Renal pelvis (tissue), 4 donors: ENCODE measurements around the gene ROBO4. TPM values are rescaled to one million over a fixed set of nuclear protein-coding genes. Genes with fewer than 3 reads are reported as not detected.

ENCODE experiments used
- DNase-seq: peaks from one replicate; pipeline ENCODE4 v3.0.0-alpha.2; 2013
- polyA plus RNA-seq, 3 donors: library from polyadenylated mRNA; unstranded; fragments of 120-200 nt; gene quantifications; one replicate each; pipeline ENCODE4 v1.2.1, GENCODE V29; 2013; ENCODE audit not compliant: insufficient read length in 3 of 3

The ROBO4 gene
- polyA plus RNA-seq, 3 donors, result 19.3 to 26.4 (median 24.8) TPM

DNA sequence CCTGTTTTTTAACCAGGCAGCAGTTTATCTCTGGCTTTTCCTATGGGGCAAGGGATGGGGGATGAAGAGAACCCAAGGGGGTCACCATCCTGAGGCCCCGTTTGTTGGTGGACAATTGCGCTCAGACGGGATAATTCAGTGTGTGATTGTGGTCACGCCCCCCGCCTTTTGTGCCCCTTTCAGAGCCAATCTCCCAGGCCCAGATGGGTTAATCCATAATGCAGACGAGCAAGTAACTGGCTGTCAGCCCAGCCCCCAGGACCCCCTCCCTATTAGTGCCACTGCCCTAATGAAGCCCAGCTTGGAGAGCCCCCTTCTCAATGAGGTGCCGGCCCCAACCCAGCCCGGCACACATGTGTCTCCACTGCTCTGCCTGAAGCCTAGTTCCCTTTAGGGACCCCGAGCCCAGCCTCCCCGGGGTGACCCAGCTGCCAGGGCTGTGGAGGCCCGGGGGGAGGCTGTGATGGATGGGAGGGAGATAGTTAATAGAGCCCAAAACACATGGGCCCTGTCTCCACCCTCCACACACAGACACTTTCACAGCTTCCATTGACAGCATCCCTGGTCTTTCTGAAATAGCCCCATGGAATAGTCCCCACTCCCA, 51.5 kb downstream of the ROBO4 start:
- no peak for DNase-seq

DNA sequence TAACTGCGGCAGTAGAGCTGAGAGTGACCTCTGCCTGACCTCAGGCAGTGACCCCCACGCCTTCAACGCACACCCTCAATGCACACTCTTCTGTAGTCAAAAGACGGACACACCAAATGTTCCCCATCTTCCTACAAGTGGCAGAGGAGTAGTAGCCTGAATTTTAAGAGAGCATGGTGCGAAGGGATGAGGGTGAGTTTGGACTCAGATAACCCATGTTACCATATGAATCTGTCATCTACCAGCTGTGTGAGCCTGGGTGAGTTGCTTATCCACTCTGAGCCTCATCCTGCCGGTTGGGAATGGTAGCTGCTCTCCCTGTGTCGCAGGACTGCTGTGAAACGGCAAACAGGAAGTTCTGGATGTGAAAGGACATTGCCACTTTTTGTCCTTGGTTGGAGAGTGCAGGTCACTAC, 53.0 kb downstream of the ROBO4 start:
- no peak for DNase-seq

DNA sequence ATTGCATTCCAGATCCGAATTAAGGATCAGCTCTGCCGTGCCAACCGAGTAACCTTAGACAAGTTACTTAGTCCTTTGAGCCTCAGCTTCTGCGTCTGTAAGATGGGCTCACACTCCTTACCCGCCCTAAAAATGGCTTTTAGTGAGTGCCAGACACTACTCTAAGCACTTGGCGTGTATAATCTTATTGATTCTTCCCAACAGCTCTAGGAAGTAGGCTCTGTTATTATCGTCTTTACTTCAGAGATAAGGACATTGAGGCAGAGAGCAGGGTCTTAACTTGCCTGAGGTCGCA, 54.1 kb downstream of the ROBO4 start:
- DNase-seq, result no peak

DNA sequence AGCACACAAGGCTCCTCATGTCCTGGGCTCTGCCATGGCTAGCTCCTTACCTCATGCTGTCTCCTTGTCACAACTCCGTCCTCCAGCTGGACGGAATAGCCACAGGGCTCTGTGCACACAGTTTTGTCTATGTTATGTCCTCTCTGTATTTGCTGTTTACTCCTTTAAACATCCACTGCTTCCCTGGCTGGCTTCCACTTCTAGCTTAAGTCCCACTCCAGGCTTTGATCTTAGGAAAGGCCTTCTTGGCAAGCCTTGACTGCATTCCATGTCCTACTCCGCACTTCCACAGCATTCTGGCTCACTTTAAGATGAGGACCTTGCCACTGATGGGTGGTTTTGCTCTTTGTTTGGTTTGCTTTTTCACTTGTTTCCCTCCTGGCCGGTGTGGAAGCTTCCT, 55.4 kb downstream of the ROBO4 start:
- DNase-seq, result no peak

DNA sequence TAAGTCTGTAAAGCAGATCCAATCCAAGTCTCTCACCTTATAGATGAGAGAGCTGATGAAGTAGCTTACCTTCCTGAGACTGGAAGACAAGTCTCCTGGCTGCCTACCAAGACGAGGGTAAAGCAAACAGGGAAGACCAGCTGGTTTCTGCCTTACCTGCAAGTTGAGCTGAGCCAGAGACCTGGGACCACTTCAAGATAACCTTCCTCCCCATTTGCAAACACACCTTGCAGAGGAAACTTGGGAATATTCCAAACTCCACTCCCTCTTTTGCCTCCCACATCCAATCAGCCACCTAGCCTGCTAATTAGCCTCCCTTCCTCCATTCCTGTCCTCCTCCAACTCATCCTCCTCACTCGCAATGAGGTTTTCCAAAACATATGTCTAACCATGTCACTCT, 55.8 kb downstream of the ROBO4 start:
- no peak for DNase-seq

DNA sequence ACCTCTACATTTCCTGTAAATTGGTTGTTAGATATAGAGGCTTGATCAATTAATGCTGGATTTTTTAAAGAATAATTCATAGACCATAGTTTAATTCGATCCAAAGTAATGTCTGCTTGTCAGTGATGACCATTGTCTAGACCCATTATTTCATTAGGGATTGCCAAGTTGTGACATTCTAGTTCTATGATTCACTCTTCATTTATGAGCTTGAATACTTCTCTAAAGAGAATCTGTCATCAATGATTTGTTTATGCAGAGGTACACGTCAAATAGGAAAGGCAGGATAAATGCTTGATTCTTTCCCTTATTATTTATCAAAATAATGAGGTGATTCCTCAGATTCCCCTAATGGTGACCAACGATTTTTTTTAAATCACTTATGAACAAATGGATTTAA, 56.5 kb downstream of the ROBO4 start:
- DNase-seq, result no peak

DNA sequence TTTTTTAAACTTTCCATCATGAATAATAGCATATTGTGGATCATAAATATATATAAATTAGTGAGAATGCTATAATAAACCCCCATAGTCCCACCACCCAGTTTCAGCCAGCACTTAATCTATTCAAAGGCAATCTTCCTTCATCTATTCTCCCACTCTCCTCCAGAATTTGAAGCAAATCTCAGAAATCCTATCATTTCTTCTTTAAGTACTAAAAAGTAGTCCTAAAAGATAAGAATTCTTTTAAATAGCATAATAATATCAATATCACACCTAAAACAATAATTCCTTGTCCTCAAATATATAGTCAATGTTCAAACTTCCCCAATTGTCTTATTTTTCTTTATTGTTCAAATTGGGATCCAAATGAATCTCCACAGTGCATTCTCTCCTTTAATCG, 57.0 kb downstream of the ROBO4 start:
- no peak for DNase-seq

DNA sequence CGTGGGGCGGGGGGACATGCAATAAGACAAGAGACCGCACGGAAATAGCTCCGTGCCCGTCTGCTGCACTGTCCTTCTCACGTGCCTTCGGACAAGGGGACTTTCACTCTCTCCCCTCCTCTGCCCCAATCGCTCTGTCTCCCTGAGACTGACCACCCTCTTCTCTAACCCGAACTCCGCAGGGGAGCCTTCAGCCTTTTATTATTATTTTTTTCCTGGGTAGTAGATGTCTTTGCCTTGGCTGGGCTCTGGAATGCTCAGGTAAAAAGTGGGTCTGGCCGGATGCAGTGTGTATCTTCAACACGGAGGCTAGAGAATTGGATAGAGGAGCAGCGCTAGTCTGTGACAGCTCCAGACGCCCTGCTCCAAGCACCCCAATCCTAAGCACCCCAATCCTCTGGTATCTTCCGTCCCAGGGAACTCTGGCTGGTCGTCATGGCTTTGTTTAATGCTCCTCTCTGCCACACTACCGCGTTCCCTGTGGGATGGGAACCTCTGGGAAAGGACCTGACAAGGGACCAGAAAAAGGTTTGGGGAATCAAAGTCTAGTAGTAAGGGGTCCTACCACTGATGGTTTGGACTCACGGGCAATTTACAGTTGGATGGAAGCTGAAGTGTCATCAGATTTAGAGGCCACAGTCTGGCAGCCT, 57.6 kb downstream of the ROBO4 start:
- no peak for DNase-seq

DNA sequence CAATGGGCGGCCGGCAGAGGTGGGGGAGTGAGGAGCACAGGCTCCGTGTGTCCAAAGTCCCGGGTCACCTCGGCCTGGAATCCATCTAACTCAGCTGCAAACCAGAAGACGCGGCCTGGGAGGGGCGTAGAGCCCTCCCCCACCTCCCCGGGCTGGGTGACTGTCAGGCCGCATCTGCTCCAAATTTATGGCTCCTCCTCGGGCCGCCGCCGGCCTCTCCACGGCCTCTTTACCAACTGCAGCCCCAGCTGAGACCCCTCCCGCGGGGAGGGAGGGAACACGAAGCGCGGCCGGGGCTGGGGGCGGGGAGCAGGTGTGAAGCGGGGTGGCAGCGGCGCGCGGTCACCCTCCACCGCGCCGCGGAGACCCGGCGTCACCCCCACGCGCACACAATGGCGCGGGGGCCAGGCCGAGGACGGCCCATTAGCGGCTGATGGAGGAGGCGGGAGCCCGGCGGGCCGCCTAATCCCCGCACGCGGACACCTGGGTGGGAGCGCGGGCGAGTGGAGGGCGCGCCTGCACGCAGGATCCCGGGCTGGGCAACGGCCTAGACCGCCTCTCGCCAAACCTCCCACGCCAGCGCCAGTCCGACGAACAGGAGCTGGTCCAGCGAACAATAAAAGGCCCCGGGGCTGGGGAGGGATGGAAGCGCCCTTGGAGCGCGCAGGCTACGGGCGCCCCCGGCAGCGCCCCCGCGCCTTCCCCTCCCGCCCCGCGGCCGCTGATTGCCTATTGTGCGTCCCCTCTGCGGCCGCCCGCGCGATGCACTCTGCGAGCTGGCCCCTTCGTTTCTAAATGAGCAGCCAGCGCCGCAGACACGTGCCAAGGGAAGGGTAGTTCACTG, 58.3 kb downstream of the ROBO4 start:
- no peak for DNase-seq

DNA sequence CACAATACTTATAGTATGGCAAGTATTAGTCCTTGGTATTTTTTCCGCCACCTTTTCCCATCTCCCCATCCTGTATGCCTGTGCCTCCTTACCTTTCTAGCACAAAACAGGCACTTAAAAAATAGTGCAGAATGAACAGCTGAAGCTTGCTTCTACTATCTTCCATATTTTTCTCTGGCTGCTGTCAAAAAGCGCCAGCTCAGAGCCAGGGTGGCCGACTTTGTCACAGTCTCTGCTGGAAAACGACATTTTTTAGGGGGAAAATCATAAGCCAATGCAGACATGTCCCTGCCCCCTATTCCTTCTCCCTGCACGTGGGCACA, 58.9 kb downstream of the ROBO4 start:
- no peak for DNase-seq

DNA sequence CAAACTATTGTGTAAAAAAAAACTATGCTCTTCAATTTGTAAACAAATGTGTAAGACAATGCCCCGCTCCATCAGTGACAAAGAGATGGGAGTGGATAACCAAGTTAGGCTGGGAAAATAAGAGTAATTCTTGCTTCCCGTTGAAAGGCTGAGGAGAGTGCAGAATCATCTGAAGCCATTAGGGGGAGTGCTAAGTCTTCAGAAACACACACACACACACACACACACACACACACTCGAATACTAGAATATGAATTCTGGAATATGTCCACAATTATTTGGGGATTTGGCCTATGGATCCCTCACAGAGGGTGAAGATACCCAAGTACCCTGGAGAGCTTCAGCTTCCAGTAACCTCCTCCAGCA, 60.2 kb downstream of the ROBO4 start:
- DNase-seq, result peak; percentile 65

DNA sequence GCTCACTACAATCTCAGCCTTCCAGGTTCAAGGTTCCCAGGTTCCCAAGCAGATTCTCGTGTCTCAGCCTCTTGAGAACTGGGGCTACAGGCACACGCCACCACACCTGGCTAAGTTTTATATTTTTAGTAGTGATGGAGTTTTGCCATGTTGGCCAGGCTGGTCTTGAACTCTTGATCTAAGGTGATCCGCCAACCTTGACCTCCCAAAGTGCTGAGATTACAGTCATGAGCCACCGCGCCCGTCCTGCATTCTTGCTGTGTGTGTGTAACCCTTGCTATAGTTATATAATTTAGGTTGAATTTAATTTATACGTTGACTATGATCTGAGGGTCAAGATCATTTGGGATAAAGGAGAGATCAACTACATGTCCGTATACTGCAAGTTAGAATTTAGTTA, 61.7 kb downstream of the ROBO4 start:
- no peak for DNase-seq

DNA sequence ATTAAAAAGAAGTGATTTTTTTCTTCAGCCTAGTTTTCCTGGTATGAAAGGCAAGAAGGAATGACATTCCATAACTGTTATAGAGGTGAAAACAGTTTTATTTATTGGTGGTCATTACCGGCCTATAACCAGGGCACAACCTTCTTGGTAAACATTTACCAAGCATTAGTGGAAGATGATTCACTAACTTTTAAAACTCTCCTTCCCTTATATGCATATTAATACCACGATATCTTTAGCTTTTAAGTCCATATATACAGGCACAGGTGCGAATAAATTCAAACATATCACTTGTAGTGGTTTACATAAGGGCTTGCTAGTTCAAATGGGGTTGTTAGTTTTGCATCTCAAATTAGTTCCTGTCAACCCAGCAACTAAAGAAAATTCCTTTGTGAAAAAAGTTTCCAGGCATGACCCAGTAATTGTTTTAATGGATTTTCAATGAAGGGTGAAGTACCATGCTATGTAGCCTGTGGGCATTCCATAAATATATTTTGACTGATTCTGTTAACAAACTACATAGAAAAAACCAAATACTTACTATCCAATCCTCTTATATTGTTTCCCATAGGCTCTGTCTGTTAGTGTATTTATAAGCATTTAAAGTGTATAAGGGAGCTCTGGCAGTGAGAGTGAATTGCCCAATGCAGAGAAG, 63.0 kb downstream of the ROBO4 start:
- no peak for DNase-seq

Other genes with a start within 250 kb of the ROBO4 start
- gene SIAE, start 224.1 kb downstream of the ROBO4 start, polyA plus RNA-seq, result 10 to 100 TPM; 26.3 to 35.9 (median 31.9) TPM
- gene SPA17, start 224.0 kb downstream of the ROBO4 start, polyA plus RNA-seq, result 10 to 100 TPM; 18.8 to 26.0 (median 20.6) TPM
- 10 to 100 TPM; 17.8 to 27.5 (median 19.6) TPM for gene NRGN, start 157.9 kb downstream of the ROBO4 start, polyA plus RNA-seq
- gene VSIG2, start 145.6 kb downstream of the ROBO4 start, polyA plus RNA-seq, result 10 to 100 TPM in 1 of 3 donors, 1 to 10 TPM in 2; 9.2 to 10.1 (median 9.3) TPM
- gene ESAM, start 135.6 kb downstream of the ROBO4 start, polyA plus RNA-seq, result 10 to 100 TPM; 59.4 to 78.9 (median 69.4) TPM
- 10 to 100 TPM; 23.3 to 43.6 (median 38.9) TPM for gene MSANTD2, start 97.5 kb downstream of the ROBO4 start, polyA plus RNA-seq
- 10 to 100 TPM; 25.0 to 30.2 (median 29.9) TPM for gene ROBO3, start 32.4 kb downstream of the ROBO4 start, polyA plus RNA-seq
- 1 to 10 TPM; 1.3 to 2.2 (median 1.8) TPM for gene HEPN1, start 21.4 kb upstream of the ROBO4 start, polyA plus RNA-seq
- 1 to 10 TPM; 2.3 to 3.8 (median 3.4) TPM for gene HEPACAM, start 38.2 kb upstream of the ROBO4 start, polyA plus RNA-seq
- gene CCDC15, start 56.3 kb upstream of the ROBO4 start, polyA plus RNA-seq, result 1 to 10 TPM; 3.8 to 4.0 (median 3.9) TPM
- gene SLC37A2, start 165.4 kb upstream of the ROBO4 start, polyA plus RNA-seq, result 1 to 10 TPM; 1.9 to 2.8 (median 2.0) TPM
- 10 to 100 TPM; 50.0 to 52.8 (median 51.2) TPM for gene TMEM218, start 213.8 kb upstream of the ROBO4 start, polyA plus RNA-seq